ENCODE results near the gene GATA1. TPM values are rescaled to one million over a fixed set of nuclear protein-coding genes. Genes with fewer than 3 reads are reported as not detected.

The GATA1 gene
- total RNA-seq, 1 experiment from 2014 or later, result 0.23 TPM

DNA sequence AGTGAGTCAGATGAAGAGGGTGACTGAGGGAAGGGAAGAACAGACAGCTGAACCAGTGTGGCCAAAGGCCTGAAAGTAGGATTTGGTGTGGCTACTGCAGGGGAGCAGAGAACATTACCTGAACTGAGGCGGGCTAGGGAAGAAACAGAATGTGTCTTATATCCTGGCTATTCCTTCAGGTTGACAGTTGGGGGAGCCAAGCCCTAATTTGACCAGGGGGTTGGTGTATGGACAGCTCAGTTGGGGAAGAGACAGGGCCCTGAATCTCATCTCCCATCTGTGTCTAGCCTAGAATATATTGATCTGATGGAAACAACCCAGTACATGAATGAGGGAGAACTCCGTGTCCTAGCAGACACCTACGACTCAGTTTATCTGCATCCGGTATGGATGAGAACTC, 19.7 kb downstream of the GATA1 start:
- peaks cover 3% of the 10 kb centered on the region; the same call in 1 of the 2 replicates for H3K36me3 ChIP-seq (ENCODE audit: control insufficient read depth, insufficient read depth, low read length)
- H3K27ac ChIP-seq (ENCODE audit: low read length), result no peak overlapping the region
- in situ Hi-C loops (cut with HindIII; ENCODE audit: low pct_unique_long_range_greater_than_20kb, low sequenced_read_pairs), result no loop called here
- intact Hi-C loops (cut with micrococcal nuclease; ENCODE audit: unreplicated experiment), result no loop called here
- TF ChIP-seq, protein P1, sequence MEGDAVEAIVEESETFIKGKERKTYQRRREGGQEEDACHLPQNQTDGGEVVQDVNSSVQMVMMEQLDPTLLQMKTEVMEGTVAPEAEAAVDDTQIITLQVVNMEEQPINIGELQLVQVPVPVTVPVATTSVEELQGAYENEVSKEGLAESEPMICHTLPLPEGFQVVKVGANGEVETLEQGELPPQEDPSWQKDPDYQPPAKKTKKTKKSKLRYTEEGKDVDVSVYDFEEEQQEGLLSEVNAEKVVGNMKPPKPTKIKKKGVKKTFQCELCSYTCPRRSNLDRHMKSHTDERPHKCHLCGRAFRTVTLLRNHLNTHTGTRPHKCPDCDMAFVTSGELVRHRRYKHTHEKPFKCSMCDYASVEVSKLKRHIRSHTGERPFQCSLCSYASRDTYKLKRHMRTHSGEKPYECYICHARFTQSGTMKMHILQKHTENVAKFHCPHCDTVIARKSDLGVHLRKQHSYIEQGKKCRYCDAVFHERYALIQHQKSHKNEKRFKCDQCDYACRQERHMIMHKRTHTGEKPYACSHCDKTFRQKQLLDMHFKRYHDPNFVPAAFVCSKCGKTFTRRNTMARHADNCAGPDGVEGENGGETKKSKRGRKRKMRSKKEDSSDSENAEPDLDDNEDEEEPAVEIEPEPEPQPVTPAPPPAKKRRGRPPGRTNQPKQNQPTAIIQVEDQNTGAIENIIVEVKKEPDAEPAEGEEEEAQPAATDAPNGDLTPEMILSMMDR (IDR thresholded peaks at IDR 0.05), result no peak
- no peaks in the 10 kb centered on the region for H3K4me1 ChIP-seq (ENCODE audit: control insufficient read depth, insufficient read depth, low read length)
- CTCF ChIA-PET, result no interaction called here
- DNase-seq (ENCODE audit: low read depth, low spot score), result no peak
- no peak for ATAC-seq
- no peaks in the 10 kb centered on the region for H3K9me3 ChIP-seq (ENCODE audit: control insufficient read depth, insufficient read depth, low read depth, low read length)
- POLR2A ChIA-PET, result no interaction called here
- no peak overlapping the region for H3K4me3 ChIP-seq (ENCODE audit: low read depth in 2 of 2, low read length in 2 of 2)
- no TSS peak for BruUV-seq (replicated peaks)
- no peaks in the 10 kb centered on the region for H3K27me3 ChIP-seq (ENCODE audit: control insufficient read depth, insufficient read depth, low read length)

DNA sequence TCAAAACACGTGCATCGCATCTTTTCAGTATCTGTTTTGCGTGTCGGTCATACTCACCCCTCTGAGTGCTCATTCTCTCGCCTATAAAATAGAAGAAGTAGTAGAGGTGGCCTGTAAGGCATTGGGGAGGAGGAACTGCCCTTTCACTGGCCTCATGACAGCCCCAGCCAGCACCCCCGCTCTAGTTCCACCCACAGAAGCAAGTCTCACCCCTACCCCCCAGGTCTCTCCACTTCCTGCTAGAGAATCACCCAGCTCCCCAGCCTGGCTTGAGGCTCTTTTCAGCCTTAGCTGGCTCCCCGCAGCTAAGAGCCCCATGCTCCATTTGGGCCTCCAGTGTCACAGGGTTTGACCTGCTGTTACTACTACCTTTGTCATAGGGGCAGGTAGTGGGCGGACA, 27.3 kb downstream of the GATA1 start:
- TF ChIP-seq SIN3A (IDR thresholded peaks at IDR 0.05; ENCODE audit: borderline replicate concordance, insufficient read depth, low read depth, low read length) (no peak), POLR2AphosphoS5 (IDR thresholded peaks at IDR 0.05; ENCODE audit: low read depth, low read length) (no peak), TCF7L2 (IDR thresholded peaks at IDR 0.05; ENCODE audit: low read depth, low read length) (no peak)
- TF ChIP-seq, protein P2, sequence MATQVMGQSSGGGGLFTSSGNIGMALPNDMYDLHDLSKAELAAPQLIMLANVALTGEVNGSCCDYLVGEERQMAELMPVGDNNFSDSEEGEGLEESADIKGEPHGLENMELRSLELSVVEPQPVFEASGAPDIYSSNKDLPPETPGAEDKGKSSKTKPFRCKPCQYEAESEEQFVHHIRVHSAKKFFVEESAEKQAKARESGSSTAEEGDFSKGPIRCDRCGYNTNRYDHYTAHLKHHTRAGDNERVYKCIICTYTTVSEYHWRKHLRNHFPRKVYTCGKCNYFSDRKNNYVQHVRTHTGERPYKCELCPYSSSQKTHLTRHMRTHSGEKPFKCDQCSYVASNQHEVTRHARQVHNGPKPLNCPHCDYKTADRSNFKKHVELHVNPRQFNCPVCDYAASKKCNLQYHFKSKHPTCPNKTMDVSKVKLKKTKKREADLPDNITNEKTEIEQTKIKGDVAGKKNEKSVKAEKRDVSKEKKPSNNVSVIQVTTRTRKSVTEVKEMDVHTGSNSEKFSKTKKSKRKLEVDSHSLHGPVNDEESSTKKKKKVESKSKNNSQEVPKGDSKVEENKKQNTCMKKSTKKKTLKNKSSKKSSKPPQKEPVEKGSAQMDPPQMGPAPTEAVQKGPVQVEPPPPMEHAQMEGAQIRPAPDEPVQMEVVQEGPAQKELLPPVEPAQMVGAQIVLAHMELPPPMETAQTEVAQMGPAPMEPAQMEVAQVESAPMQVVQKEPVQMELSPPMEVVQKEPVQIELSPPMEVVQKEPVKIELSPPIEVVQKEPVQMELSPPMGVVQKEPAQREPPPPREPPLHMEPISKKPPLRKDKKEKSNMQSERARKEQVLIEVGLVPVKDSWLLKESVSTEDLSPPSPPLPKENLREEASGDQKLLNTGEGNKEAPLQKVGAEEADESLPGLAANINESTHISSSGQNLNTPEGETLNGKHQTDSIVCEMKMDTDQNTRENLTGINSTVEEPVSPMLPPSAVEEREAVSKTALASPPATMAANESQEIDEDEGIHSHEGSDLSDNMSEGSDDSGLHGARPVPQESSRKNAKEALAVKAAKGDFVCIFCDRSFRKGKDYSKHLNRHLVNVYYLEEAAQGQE (IDR thresholded peaks at IDR 0.05; ENCODE audit: insufficient read depth in 1 of 2, low read depth in 2 of 2, low read length in 1 of 2), result no peak
- TF ChIP-seq, protein P1 (IDR thresholded peaks at IDR 0.05), result no peak
- Histone ChIP-seq H3K4me3 (ENCODE audit: low read depth in 2 of 2, low read length in 2 of 2) (no peak overlapping the region), H3K4me1 (ENCODE audit: control insufficient read depth, insufficient read depth, low read length) (no peaks in the 10 kb centered on the region), H3K27ac (ENCODE audit: low read length) (no peak overlapping the region), H3K36me3 (ENCODE audit: control insufficient read depth, insufficient read depth, low read length) (no peaks in the 10 kb centered on the region; the same call in 1 of the 2 replicates), H3K9me3 (ENCODE audit: control insufficient read depth, insufficient read depth, low read depth, low read length) (no peaks in the 10 kb centered on the region), H3K27me3 (ENCODE audit: control insufficient read depth, insufficient read depth, low read length) (no peaks in the 10 kb centered on the region)
- intact Hi-C loops (cut with micrococcal nuclease; ENCODE audit: unreplicated experiment) (no loop called here), in situ Hi-C loops (cut with HindIII; ENCODE audit: low pct_unique_long_range_greater_than_20kb, low sequenced_read_pairs) (no loop called here)
- no peak for ATAC-seq
- no peak for DNase-seq (ENCODE audit: low read depth, low spot score)
- ChIA-PET POLR2A (no interaction called here), CTCF (no interaction called here)
- BruUV-seq (replicated peaks), result no TSS peak

DNA sequence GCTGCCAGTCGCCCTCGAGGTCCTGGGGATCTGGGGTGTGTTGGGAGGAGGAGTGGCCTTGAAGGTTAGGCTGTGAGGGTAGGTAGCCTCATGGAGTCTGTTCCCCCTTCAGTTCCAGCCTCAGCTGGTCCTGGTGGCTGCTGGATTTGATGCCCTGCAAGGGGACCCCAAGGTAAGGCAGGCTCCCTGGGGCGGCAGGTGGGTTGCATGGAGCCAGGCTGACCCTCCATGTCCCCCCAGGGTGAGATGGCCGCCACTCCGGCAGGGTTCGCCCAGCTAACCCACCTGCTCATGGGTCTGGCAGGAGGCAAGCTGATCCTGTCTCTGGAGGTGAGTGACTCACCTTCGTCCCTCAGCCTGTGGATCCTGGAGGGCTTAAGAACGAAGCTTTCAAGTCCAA, 28.3 kb downstream of the GATA1 start:
- Histone ChIP-seq H3K36me3 (ENCODE audit: control insufficient read depth, insufficient read depth, low read length) (no peaks in the 10 kb centered on the region; the same call in 1 of the 2 replicates), H3K27ac (ENCODE audit: low read length) (no peak overlapping the region), H3K4me3 (ENCODE audit: low read depth in 2 of 2, low read length in 2 of 2) (no peak overlapping the region), H3K9me3 (ENCODE audit: control insufficient read depth, insufficient read depth, low read depth, low read length) (no peaks in the 10 kb centered on the region), H3K27me3 (ENCODE audit: control insufficient read depth, insufficient read depth, low read length) (no peaks in the 10 kb centered on the region), H3K4me1 (ENCODE audit: control insufficient read depth, insufficient read depth, low read length) (no peaks in the 10 kb centered on the region)
- BruUV-seq (replicated peaks), result no TSS peak
- ChIA-PET POLR2A (no interaction called here), CTCF (no interaction called here)
- in situ Hi-C loops (cut with HindIII; ENCODE audit: low pct_unique_long_range_greater_than_20kb, low sequenced_read_pairs) (no loop called here), intact Hi-C loops (cut with micrococcal nuclease; ENCODE audit: unreplicated experiment) (no loop called here)
- DNase-seq (ENCODE audit: low read depth, low spot score) (no peak), ATAC-seq (no peak)
- TF ChIP-seq POLR2AphosphoS5 (IDR thresholded peaks at IDR 0.05; ENCODE audit: low read depth, low read length) (no peak), TCF7L2 (IDR thresholded peaks at IDR 0.05; ENCODE audit: low read depth, low read length) (no peak)
- TF ChIP-seq, protein P2 (IDR thresholded peaks at IDR 0.05; ENCODE audit: insufficient read depth in 1 of 2, low read depth in 2 of 2, low read length in 1 of 2), result no peak
